ENCODE results near the gene NUAK1. TPM values are rescaled to one million over a fixed set of nuclear protein-coding genes. Genes with fewer than 3 reads are reported as not detected.

Gene NUAK1
- total and polyA plus RNA-seq, 2 experiments from 2014 or later = 5.4 to 16.9 TPM

- peaks cover 2% of the 10 kb centered on the region; the same call in 2 of the 3 replicates for H3K36me3 Mint-ChIP-seq (ENCODE audit: low read depth)
- H3K4me1 ChIP-seq (ENCODE audit: insufficient read depth) = peaks cover 40% of the 10 kb centered on the region
- no peaks in the 10 kb centered on the region for H4K20me1 ChIP-seq (replicated peaks; ENCODE audit: insufficient read depth)
- H3K36me3 ChIP-seq (ENCODE audit: insufficient read depth) = no peaks in the 10 kb centered on the region
- TF ChIP-seq ETS1 (IDR thresholded peaks at IDR 0.05) = no peak
- TF ChIP-seq ZNF331 (CRISPR knock-in tag; IDR thresholded peaks at IDR 0.05; ENCODE audit: low read depth) = no peak
- TF ChIP-seq CREB1 (CRISPR knock-in tag; IDR thresholded peaks at IDR 0.05; ENCODE audit: low read depth) = no peak
- no peak for TF ChIP-seq CTCF (conservative IDR thresholded peaks at IDR 0.05; ENCODE audit: low read depth in 2 of 2)
- TF ChIP-seq STAT1 (IDR thresholded peaks at IDR 0.05; ENCODE audit: unreplicated experiment) = no peak
- no peak for TF ChIP-seq EZH2 (IDR thresholded peaks at IDR 0.05; ENCODE audit: low read depth, unreplicated experiment)
- no peak for TF ChIP-seq POLR2AphosphoS5 (IDR thresholded peaks at IDR 0.05; ENCODE audit: low read depth)
- TF ChIP-seq EZH2phosphoT487 (IDR thresholded peaks at IDR 0.05; ENCODE audit: unreplicated experiment) = no peak
- TF ChIP-seq JUNB (IDR thresholded peaks at IDR 0.05; ENCODE audit: unreplicated experiment) = no peak
- no peak for TF ChIP-seq NANOG (IDR thresholded peaks at IDR 0.05; ENCODE audit: borderline replicate concordance)
- no peak for TF ChIP-seq ZNF462 (CRISPR knock-in tag; IDR thresholded peaks at IDR 0.05)
- no peak for TF ChIP-seq REST (IDR thresholded peaks at IDR 0.05; ENCODE audit: unreplicated experiment)
- TF ChIP-seq ZNF114 (CRISPR knock-in tag; IDR thresholded peaks at IDR 0.05) = no peak
- H3K27ac Mint-ChIP-seq = no peak overlapping the region
- H3K27me3 ChIP-seq (ENCODE audit: insufficient read depth) = no peaks in the 10 kb centered on the region
- H3K27me3 Mint-ChIP-seq (ENCODE audit: insufficient read depth, low read depth, poor library complexity) = peaks cover 2% of the 10 kb centered on the region
- no peak overlapping the region for H3K4me3 ChIP-seq
- H2AFZ ChIP-seq = no peak overlapping the region
- peaks cover 39% of the 10 kb centered on the region for H3K79me2 ChIP-seq (replicated peaks; ENCODE audit: insufficient read depth)
- H3K4me1 Mint-ChIP-seq = peaks cover 47% of the 10 kb centered on the region
- no peak for DNase-seq (ENCODE audit: low spot score)
- H3K9me2 ChIP-seq (ENCODE audit: insufficient read depth) = no peaks in the 10 kb centered on the region
- no peaks in the 10 kb centered on the region for H3K9me3 Mint-ChIP-seq
- no peak for ATAC-seq
- H3K4me2 ChIP-seq = no peak overlapping the region
- no peak overlapping the region for H3K27ac ChIP-seq (ENCODE audit: low read depth)
- H3K4me3 Mint-ChIP-seq = no peak overlapping the region
- no peaks in the 10 kb centered on the region; the same call in 1 of the 2 replicates for H3F3A ChIP-seq (replicated peaks; ENCODE audit: low read depth)
Observed at GRCh38 chr12:106144847-106145246, 6.1 kb upstream of the NUAK1 start.

Data from GM23338 (cell line).